K562 (cell line): ENCODE data around the gene ENTREP3. TPM values are rescaled to one million over a fixed set of nuclear protein-coding genes. Genes with fewer than 3 reads are reported as not detected.
A peak's percentile ranks its signal among the peaks of the same experiment; 100 is the strongest.

Experiments used
- ATF1 ChIP-seq, 2 experiments: fragments of 450-650 bp in 1 of 2; IDR thresholded peaks; 2 replicates each; pipeline ENCODE4 v1.6.1; 2016; ENCODE audit warnings: missing compliant biosample characterization in 1 of 2, missing genetic modification characterization in 1 of 2
- BMI1 ChIP-seq: fragments of 150-350 bp; IDR thresholded peaks from 2 replicates; pipeline ENCODE4 v1.6.1; 2014; ENCODE audit warnings: low read length
- CC2D1A ChIP-seq: fragments of 450-650 bp; IDR thresholded peaks from 2 replicates; pipeline ENCODE4 v1.6.1; 2017; ENCODE audit warnings: mild to moderate bottlenecking
- CEBPB ChIP-seq: fragments of 450-650 bp; IDR thresholded peaks from 2 replicates; pipeline ENCODE4 v1.6.1; 2016; ENCODE audit warnings: missing genetic modification characterization, missing compliant biosample characterization
- CHD1 ChIP-seq: fragments of 200-600 bp; sonication (generic); IDR thresholded peaks from one replicate; pipeline ENCODE4 v1.6.1; 2012; ENCODE audit warnings: mild to moderate bottlenecking, moderate library complexity, low read length, inconsistent platforms
- ESRRB ChIP-seq: fragments of 250-450 bp; sonication (Bioruptor Pico); IDR thresholded peaks from 2 replicates; pipeline ENCODE4 v1.5.0; 2020; ENCODE audit warnings: mild to moderate bottlenecking, moderate library complexity, borderline replicate concordance
- GATAD2A ChIP-seq: fragments of 450-650 bp; IDR thresholded peaks from 2 replicates; pipeline ENCODE4 v1.6.1; 2017
- HDAC1 ChIP-seq, 2 experiments: fragments of 450-650 bp; IDR thresholded peaks; 2 replicates each; pipeline ENCODE4 v1.6.1; 2016 to 2017; ENCODE audit warnings: inconsistent platforms in 1 of 2, mild to moderate bottlenecking in 1 of 2, moderate library complexity in 1 of 2
- HDAC2 ChIP-seq: fragments of 450-650 bp; IDR thresholded peaks from 2 replicates; pipeline ENCODE4 v1.6.1; 2016; ENCODE audit warnings: mild to moderate bottlenecking
- HMG20A ChIP-seq: fragments of 450-650 bp; formaldehyde crosslinking; conservative IDR thresholded peaks from 2 replicates; pipeline ENCODE4 v1.4.0; 2020; ENCODE audit warnings: mild to moderate bottlenecking, mixed read lengths
- KAT7 ChIP-seq: sonication (generic); formaldehyde crosslinking; IDR thresholded peaks from 2 replicates; pipeline ENCODE4 v1.8.0; 2022; ENCODE audit warnings: missing genetic modification reagents, mild to moderate bottlenecking, borderline replicate concordance
- PCBP1 ChIP-seq: fragments of 200-400 bp; formaldehyde crosslinking; IDR thresholded peaks from 2 replicates; pipeline ENCODE4 v1.6.1; 2018; ENCODE audit warnings: mild to moderate bottlenecking, low read depth, low read length; ENCODE audit not compliant: poor library complexity, severe bottlenecking
- RBFOX2 ChIP-seq: fragments of 200-400 bp; formaldehyde crosslinking; IDR thresholded peaks from 2 replicates; pipeline ENCODE4 v1.6.1; 2017; ENCODE audit warnings: low read depth, mild to moderate bottlenecking, low read length, moderate library complexity
- SMAD4 ChIP-seq: fragments of 250-450 bp; sonication (Bioruptor Pico); conservative IDR thresholded peaks from 2 replicates; pipeline ENCODE4 v1.8.0; 2021; ENCODE audit warnings: inconsistent platforms, mild to moderate bottlenecking, moderate library complexity
- SMARCC2 ChIP-seq: fragments of 450-650 bp; IDR thresholded peaks from 2 replicates; pipeline ENCODE4 v1.6.1; 2017; ENCODE audit warnings: antibody characterized with exemption, moderate library complexity, mild to moderate bottlenecking, low read depth
- STAG1 ChIP-seq: sonication (generic); formaldehyde crosslinking; IDR thresholded peaks from 2 replicates; pipeline ENCODE4 v1.5.0; 2020; ENCODE audit warnings: missing genetic modification reagents, borderline replicate concordance
- ZKSCAN1 ChIP-seq: fragments of 150-350 bp; IDR thresholded peaks from 2 replicates; pipeline ENCODE4 v1.6.1; 2016; ENCODE audit warnings: low read depth, low read length
- ZNF274 ChIP-seq: IDR thresholded peaks from 2 replicates; pipeline ENCODE4 v1.6.1; 2011; ENCODE audit warnings: low read depth, mild to moderate bottlenecking, low read length, moderate library complexity, borderline replicate concordance
- ZNF431 ChIP-seq: sonication (generic); formaldehyde crosslinking; IDR thresholded peaks from 2 replicates; pipeline ENCODE4 v1.8.0; 2022; ENCODE audit warnings: mild to moderate bottlenecking, missing genetic modification reagents
- ZNF583 ChIP-seq: fragments of 250-450 bp; sonication (Bioruptor Pico); IDR thresholded peaks from 2 replicates; pipeline ENCODE4 v1.4.0; 2020
- polyA plus RNA-seq, 8 experiments: library from polyadenylated mRNA; depleted of rRNA in 4 of 8; stranded (reverse) in 5 of 8; unstranded in 3 of 8; fragments of >200 nt; fragmentation: Nextera tagmentation in 2 of 8; fragmentation: Illumina TruSeq in 1 of 8; extraction: Ambion mirVana in 2 of 8; extraction: Trizol in 1 of 8; gene quantifications; 2 replicates each; pipeline versions ENCODE4 v1.2.1 to v1.2.3, GENCODE V29; 2011 to 2014; ENCODE audit warnings: inconsistent platforms in 1 of 8, missing spikeins in 1 of 8
- total RNA-seq, 7 experiments: library from RNA; depleted of rRNA in 6 of 7; stranded (reverse); fragments of >200 nt in 6 of 7; fragmentation: Illumina TruSeq in 2 of 7; extraction: Trizol in 2 of 7; gene quantifications; 2 replicates each; pipeline versions ENCODE4 v1.2.1 to v1.2.3, GENCODE V29; 2011 to 2021; ENCODE audit warnings: low replicate concordance in 1 of 7
- TF ChIP-seq, protein P1 (sequence below): sonication (generic); formaldehyde crosslinking; IDR thresholded peaks from 2 replicates; pipeline ENCODE4 v1.5.0; 2020; ENCODE audit warnings: missing genetic modification reagents
- TF ChIP-seq, protein P2 (sequence below), 2 experiments: fragments of 450-650 bp; conservative IDR thresholded peaks; 2 replicates each; pipeline ENCODE4 v1.6.1; 2017; ENCODE audit warnings: mild to moderate bottlenecking in 2 of 2, moderate library complexity in 2 of 2
- TF ChIP-seq, protein P3 (sequence below), 3 experiments: fragments of 200-800 bp in 1 of 3; sonication (Bioruptor generic) in 1 of 3; sonication (generic) in 1 of 3; formaldehyde crosslinking in 1 of 3; IDR thresholded peaks; 2 replicates each; pipeline versions ENCODE4 v1.6.1 to v1.8.0; 2016 to 2022; ENCODE audit warnings: mild to moderate bottlenecking in 2 of 3, missing compliant biosample characterization in 2 of 3, missing genetic modification characterization in 2 of 3, missing genetic modification reagents in 1 of 3
- TF ChIP-seq, protein P4 (sequence below): sonication (generic); formaldehyde crosslinking; IDR thresholded peaks from 2 replicates; pipeline ENCODE4 v1.8.0; 2022; ENCODE audit warnings: missing genetic modification reagents, mild to moderate bottlenecking, moderate library complexity, borderline replicate concordance

The ENTREP3 gene
- total and polyA plus RNA-seq, 9 of the 15 experiments (the other 6 are each of a cell fraction or from before 2014, with no cell fraction given): 1.9 to 41.8 (median 5.9) TPM

DNA sequence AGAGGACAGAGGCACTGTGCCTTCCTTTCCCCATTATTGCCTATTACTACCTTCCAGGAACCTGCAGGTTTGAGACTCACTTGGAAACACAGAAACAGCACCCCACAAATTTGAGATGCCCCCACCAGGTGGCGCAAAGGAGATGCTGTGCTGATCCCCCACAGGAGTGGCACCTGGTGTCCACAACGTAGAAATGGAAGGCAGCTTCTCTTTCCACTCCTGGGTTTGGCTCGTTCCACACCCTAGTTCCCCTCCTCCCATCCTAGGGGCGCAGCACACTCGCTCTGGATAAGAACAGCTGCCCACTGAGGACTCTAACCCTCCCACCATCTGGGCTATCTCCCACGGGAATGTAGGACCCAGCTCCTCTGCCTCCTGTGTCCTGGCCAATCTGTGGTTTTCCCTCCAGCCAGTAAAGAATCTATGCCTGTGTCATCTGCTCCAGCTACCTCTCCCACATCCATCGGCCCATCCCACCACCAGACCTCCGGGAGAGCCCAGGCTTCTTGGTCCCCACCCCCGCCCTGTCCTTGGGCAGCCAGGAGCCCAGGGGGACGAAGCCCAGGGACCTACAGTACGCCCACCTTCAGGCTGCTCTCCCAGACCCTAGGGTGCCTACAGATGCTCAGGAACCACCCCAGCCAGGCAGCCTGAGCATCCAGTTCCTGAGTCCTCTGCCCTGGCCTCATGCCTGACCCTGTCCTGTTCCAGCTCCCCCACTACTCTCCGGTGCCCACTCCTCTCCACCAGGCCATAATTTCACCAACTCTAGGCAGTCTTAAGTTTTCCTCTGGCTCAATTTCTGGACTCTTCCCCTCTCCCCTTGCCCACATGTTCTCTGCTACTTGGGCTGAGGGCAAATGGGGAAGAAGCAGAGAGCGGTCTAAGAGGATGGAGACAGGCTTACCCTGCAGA, 48.1 kb downstream of the ENTREP3 start (continued):
- TF ChIP-seq, protein P1, sequence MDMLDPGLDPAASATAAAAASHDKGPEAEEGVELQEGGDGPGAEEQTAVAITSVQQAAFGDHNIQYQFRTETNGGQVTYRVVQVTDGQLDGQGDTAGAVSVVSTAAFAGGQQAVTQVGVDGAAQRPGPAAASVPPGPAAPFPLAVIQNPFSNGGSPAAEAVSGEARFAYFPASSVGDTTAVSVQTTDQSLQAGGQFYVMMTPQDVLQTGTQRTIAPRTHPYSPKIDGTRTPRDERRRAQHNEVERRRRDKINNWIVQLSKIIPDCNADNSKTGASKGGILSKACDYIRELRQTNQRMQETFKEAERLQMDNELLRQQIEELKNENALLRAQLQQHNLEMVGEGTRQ (CRISPR knock-in tag): no peak
- TF ChIP-seq SMAD4 (CRISPR knock-in tag) (0 out of 2 replicates have a peak, but pooled peaks have one; percentile 37), CEBPB (no peak), HDAC2 (no peak), GATAD2A (no peak), ZNF274 (no peak), ATF1 (CRISPR knock-in tag; IDR thresholded peaks at IDR 0.05) (no peak), ATF1 (tag; IDR thresholded peaks at IDR 0.05) (peak; percentile 35; the same call in 1 of the 2 replicates), BMI1 (no peak), ZNF431 (CRISPR knock-in tag) (no peak), ESRRB (CRISPR knock-in tag) (no peak), RBFOX2 (0 out of 2 replicates have a peak, but pooled peaks have one; percentile 21), ZKSCAN1 (0 out of 2 replicates have a peak, but pooled peaks have one; percentile 31), KAT7 (CRISPR knock-in tag) (no peak), ZNF583 (CRISPR knock-in tag) (no peak), HDAC1 (IDR thresholded peaks at IDR 0.05) (no peak), STAG1 (CRISPR knock-in tag) (peak; percentile 58), CHD1 (no peak), CC2D1A (peak; percentile 53; the same call in 1 of the 2 replicates), HMG20A (no peak), SMARCC2 (no peak), PCBP1 (no peak)
- TF ChIP-seq, protein P2, sequence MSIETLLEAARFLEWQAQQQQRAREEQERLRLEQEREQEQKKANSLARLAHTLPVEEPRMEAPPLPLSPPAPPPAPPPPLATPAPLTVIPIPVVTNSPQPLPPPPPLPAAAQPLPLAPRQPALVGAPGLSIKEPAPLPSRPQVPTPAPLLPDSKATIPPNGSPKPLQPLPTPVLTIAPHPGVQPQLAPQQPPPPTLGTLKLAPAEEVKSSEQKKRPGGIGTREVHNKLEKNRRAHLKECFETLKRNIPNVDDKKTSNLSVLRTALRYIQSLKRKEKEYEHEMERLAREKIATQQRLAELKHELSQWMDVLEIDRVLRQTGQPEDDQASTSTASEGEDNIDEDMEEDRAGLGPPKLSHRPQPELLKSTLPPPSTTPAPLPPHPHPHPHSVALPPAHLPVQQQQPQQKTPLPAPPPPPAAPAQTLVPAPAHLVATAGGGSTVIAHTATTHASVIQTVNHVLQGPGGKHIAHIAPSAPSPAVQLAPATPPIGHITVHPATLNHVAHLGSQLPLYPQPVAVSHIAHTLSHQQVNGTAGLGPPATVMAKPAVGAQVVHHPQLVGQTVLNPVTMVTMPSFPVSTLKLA (conservative IDR thresholded peaks at IDR 0.05): no peak
- TF ChIP-seq, protein P3, sequence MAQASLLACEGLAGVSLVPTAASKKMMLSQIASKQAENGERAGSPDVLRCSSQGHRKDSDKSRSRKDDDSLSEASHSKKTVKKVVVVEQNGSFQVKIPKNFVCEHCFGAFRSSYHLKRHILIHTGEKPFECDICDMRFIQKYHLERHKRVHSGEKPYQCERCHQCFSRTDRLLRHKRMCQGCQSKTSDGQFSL (CRISPR knock-in tag; IDR thresholded peaks at IDR 0.05): peak; percentile 88
- TF ChIP-seq, protein P3 (tag; IDR thresholded peaks at IDR 0.05): peak in 1 of 2 experiments; percentile 41; a peak in 1 of 4 replicates
- TF ChIP-seq, protein P4, sequence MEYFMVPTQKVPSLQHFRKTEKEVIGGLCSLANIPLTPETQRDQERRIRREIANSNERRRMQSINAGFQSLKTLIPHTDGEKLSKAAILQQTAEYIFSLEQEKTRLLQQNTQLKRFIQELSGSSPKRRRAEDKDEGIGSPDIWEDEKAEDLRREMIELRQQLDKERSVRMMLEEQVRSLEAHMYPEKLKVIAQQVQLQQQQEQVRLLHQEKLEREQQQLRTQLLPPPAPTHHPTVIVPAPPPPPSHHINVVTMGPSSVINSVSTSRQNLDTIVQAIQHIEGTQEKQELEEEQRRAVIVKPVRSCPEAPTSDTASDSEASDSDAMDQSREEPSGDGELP (CRISPR knock-in tag): peak; percentile 47; the same call in 1 of the 2 replicates
